GM12878 (cell line): ENCODE measurements around the gene PLTP. TPM values are rescaled to one million over a fixed set of nuclear protein-coding genes. Genes with fewer than 3 reads are reported as not detected.

Experiments used
- ATAC-seq: fragments of 200-7000 bp; cut with Tn5 transposase; 3 replicates; pipeline ENCODE4 v1.9.1; 2020; ENCODE audit warnings: mild to moderate bottlenecking, moderate library complexity
- BruUV-seq: library from RNA; stranded (reverse); fragments of 400-500 nt; replicated peaks from 2 replicates; lab custom pipeline; 2021; lab: Mats Ljungman, UMichigan
- CTCF ChIA-PET: fragments of 300-600 bp; sonication (Branson Sonifier 250); formaldehyde crosslinking; extraction: SDS; loops from one replicate; lab custom pipeline; 2021; ENCODE audit warnings: inconsistent platforms; lab: Yijun Ruan, JAX
- POLR2A ChIA-PET: fragments of 350-600 bp; formaldehyde crosslinking; extraction: SDS; loops from one replicate; lab custom pipeline; 2021; ENCODE audit warnings: inconsistent platforms; lab: Charles Lee
- RAD21 ChIA-PET: fragments of 300-600 bp; sonication (Branson Sonifier 250); formaldehyde crosslinking; loops from one replicate; lab custom pipeline; 2023; ENCODE audit warnings: antibody characterized with exemption; ENCODE audit not compliant: unreplicated experiment; lab: Charles Lee
- SMC1A ChIA-PET: fragments of 300-600 bp; sonication (Branson Sonifier 250); formaldehyde crosslinking; loops from one replicate; lab custom pipeline; 2023; ENCODE audit not compliant: unreplicated experiment, uncharacterized antibody; lab: Charles Lee
- DNase-seq: peaks from one replicate; pipeline ENCODE4 v3.0.0-alpha.2; 2011; ENCODE audit warnings: low read depth, low spot score
- FAIRE-seq: peaks from 3 replicates; lab custom pipeline; 2011; peaks lifted over from hg19 to GRCh38; lab: Jason Lieb, UNC
- H2AFZ ChIP-seq: 2 replicates; pipeline ENCODE4 v1.6.0; 2011; ENCODE audit warnings: low read depth, low read length, control low read depth; ENCODE audit not compliant: control insufficient read depth
- H3K27ac ChIP-seq: 2 replicates; pipeline ENCODE4 v1.5.1; 2011; ENCODE audit warnings: control low read depth; ENCODE audit not compliant: control insufficient read depth, insufficient read depth
- H3K27me3 ChIP-seq, 2 experiments: replicated peaks in 1 of 2; 2 replicates each; pipeline versions ENCODE4 v1.6.0 to v1.6.1; 2011; ENCODE audit warnings: low read length in 1 of 2; ENCODE audit not compliant: control insufficient read depth in 2 of 2, insufficient read depth in 2 of 2
- H3K36me3 ChIP-seq, 2 experiments: 2 replicates each; pipeline ENCODE4 v1.5.1; 2011; ENCODE audit warnings: low read length in 1 of 2; ENCODE audit not compliant: control insufficient read depth in 2 of 2, insufficient read depth in 2 of 2
- H3K4me1 ChIP-seq: 2 replicates; pipeline ENCODE4 v1.6.1; 2011; ENCODE audit warnings: mild to moderate bottlenecking, low read length, moderate library complexity, mixed read lengths; ENCODE audit not compliant: control insufficient read depth, insufficient read depth
- H3K4me2 ChIP-seq: 2 replicates; pipeline ENCODE4 v1.6.0; 2011; ENCODE audit warnings: control low read depth; ENCODE audit not compliant: control insufficient read depth, insufficient read depth
- H3K4me3 ChIP-seq: fragments of 200-600 bp; sonication (generic); 2 replicates; pipeline ENCODE4 v1.5.1; 2016
- H3K79me2 ChIP-seq: 2 replicates; pipeline ENCODE4 v1.6.0; 2011; ENCODE audit warnings: low read length; ENCODE audit not compliant: control insufficient read depth, insufficient read depth
- H3K9ac ChIP-seq: 2 replicates; pipeline ENCODE4 v1.8.0; 2011; ENCODE audit warnings: low read length, control low read depth, mixed read lengths; ENCODE audit not compliant: control insufficient read depth, insufficient read depth
- H3K9me3 ChIP-seq: replicated peaks from 3 replicates; pipeline ENCODE4 v1.5.1; 2011; ENCODE audit warnings: mild to moderate bottlenecking, low read length; ENCODE audit not compliant: control insufficient read depth, insufficient read depth
- H4K20me1 ChIP-seq: 2 replicates; pipeline ENCODE4 v1.6.0; 2011; ENCODE audit not compliant: control insufficient read depth, insufficient read depth
- BRCA1 ChIP-seq: IDR thresholded peaks from 2 replicates; pipeline ENCODE4 v1.6.1; 2011; ENCODE audit warnings: low read depth, low read length, improper control_type of control experiment
- CUX1 ChIP-seq: IDR thresholded peaks from 2 replicates; pipeline ENCODE4 v1.6.1; 2012; ENCODE audit warnings: improper control_type of control experiment, low read depth, low read length; ENCODE audit not compliant: insufficient replicate concordance
- HCFC1 ChIP-seq: fragments of 150-350 bp; IDR thresholded peaks from 2 replicates; pipeline ENCODE4 v1.6.1; 2014; ENCODE audit warnings: low read length
- IRF5 ChIP-seq: fragments of 450-650 bp; IDR thresholded peaks from 2 replicates; pipeline ENCODE4 v1.6.1; 2017; ENCODE audit warnings: borderline replicate concordance
- MEF2B ChIP-seq: fragments of 450-650 bp; IDR thresholded peaks from 2 replicates; pipeline ENCODE4 v1.6.1; 2018; ENCODE audit warnings: mild to moderate bottlenecking, moderate library complexity; ENCODE audit not compliant: partially characterized antibody, poor library complexity, severe bottlenecking
- MTA3 ChIP-seq: IDR thresholded peaks from 2 replicates; pipeline ENCODE4 v1.6.1; 2012; ENCODE audit warnings: low read length, inconsistent platforms, borderline replicate concordance
- PAX5 ChIP-seq: IDR thresholded peaks from 2 replicates; pipeline ENCODE4 v1.6.1; 2011; ENCODE audit warnings: low read depth, low read length, borderline replicate concordance
- SMAD5 ChIP-seq: IDR thresholded peaks from 2 replicates; pipeline ENCODE4 v1.6.1; 2016; ENCODE audit warnings: antibody characterized with exemption, low read depth
- in situ Hi-C: fragments of 300-500 bp; cut with MboI; formaldehyde crosslinking; loops from 9 replicates; pipeline ENCODE4 v1.14.3; 2018; ENCODE audit warnings: mixed read lengths
- intact Hi-C: fragments of 100-400 bp; cut with micrococcal nuclease; formaldehyde crosslinking; loops from one replicate; pipeline ENCODE4 v1.14.2; 2022; ENCODE audit not compliant: unreplicated experiment
- polyA plus RNA-seq, 11 experiments: library from polyadenylated mRNA; depleted of rRNA in 4 of 11; unstranded in 6 of 11; stranded (reverse) in 5 of 11; fragments of >200 nt; fragmentation: Nextera tagmentation in 4 of 11; fragmentation: Illumina TruSeq in 1 of 11; extraction: Ambion mirVana in 4 of 11; extraction: Trizol in 1 of 11; gene quantifications; 1 replicate in 1 of 11; 2 replicates in 10 of 11; pipeline versions ENCODE4 v1.2.1 to v1.2.3, GENCODE V29; 2011 to 2016; ENCODE audit warnings: inconsistent platforms in 2 of 11, missing spikeins in 2 of 11, low read depth in 1 of 11
- total RNA-seq, 4 experiments: library from RNA; depleted of rRNA in 3 of 4; stranded (reverse); fragments of >200 nt in 3 of 4; fragmentation: Illumina TruSeq in 1 of 4; extraction: Trizol in 1 of 4; gene quantifications; 2 replicates each; pipeline versions ENCODE4 v1.2.1 to v1.2.3, GENCODE V29; 2013 to 2021
- TF ChIP-seq, protein P1 (sequence below): IDR thresholded peaks from 2 replicates; pipeline ENCODE4 v1.6.1; 2012; ENCODE audit warnings: mild to moderate bottlenecking, low read depth, low read length
- TF ChIP-seq, protein P2 (sequence below): IDR thresholded peaks from 2 replicates; pipeline ENCODE4 v1.6.1; 2012; ENCODE audit warnings: low read depth, low read length, improper control_type of control experiment

Gene PLTP
- total and polyA plus RNA-seq, 10 of the 15 experiments (the other 5 are each of a cell fraction or from before 2014, with no cell fraction given), result 1.6 to 17.0 (median 7.6) TPM

DNA sequence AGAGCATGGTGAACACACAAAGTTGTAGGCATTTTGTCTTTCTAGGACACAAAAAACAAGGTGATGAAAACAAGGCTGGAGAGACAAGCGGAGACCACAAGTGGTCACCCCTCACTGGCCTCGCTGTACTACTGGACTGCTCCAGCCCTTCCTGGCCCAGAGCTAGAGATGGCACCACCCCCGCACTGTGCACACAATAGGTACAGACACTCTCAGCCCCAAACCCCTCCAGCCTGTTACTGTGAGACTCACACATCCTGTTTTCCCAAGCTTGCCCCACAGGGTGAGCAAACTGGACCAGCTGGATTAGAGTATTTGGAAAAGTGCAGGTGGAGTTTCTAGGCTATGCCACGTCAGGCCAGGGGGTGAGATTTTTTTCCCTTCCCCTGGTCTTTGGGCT lies 39.3 kb downstream of the PLTP start (continued):
- TF ChIP-seq, protein P1, sequence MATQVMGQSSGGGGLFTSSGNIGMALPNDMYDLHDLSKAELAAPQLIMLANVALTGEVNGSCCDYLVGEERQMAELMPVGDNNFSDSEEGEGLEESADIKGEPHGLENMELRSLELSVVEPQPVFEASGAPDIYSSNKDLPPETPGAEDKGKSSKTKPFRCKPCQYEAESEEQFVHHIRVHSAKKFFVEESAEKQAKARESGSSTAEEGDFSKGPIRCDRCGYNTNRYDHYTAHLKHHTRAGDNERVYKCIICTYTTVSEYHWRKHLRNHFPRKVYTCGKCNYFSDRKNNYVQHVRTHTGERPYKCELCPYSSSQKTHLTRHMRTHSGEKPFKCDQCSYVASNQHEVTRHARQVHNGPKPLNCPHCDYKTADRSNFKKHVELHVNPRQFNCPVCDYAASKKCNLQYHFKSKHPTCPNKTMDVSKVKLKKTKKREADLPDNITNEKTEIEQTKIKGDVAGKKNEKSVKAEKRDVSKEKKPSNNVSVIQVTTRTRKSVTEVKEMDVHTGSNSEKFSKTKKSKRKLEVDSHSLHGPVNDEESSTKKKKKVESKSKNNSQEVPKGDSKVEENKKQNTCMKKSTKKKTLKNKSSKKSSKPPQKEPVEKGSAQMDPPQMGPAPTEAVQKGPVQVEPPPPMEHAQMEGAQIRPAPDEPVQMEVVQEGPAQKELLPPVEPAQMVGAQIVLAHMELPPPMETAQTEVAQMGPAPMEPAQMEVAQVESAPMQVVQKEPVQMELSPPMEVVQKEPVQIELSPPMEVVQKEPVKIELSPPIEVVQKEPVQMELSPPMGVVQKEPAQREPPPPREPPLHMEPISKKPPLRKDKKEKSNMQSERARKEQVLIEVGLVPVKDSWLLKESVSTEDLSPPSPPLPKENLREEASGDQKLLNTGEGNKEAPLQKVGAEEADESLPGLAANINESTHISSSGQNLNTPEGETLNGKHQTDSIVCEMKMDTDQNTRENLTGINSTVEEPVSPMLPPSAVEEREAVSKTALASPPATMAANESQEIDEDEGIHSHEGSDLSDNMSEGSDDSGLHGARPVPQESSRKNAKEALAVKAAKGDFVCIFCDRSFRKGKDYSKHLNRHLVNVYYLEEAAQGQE, result no peak
- TF ChIP-seq MEF2B, result no peak
- TF ChIP-seq, protein P2, sequence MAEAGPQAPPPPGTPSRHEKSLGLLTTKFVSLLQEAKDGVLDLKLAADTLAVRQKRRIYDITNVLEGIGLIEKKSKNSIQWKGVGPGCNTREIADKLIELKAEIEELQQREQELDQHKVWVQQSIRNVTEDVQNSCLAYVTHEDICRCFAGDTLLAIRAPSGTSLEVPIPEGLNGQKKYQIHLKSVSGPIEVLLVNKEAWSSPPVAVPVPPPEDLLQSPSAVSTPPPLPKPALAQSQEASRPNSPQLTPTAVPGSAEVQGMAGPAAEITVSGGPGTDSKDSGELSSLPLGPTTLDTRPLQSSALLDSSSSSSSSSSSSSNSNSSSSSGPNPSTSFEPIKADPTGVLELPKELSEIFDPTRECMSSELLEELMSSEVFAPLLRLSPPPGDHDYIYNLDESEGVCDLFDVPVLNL, result no peak

- Histone ChIP-seq H3K36me3 (no peaks in the 10 kb centered on the region; a peak in 1 of 4 replicates), H3K27ac (no peak overlapping the region), H3K9ac (no peak overlapping the region), H3K9me3 (no peaks in the 10 kb centered on the region), H3K4me3 (no peak overlapping the region), H4K20me1 (no peaks in the 10 kb centered on the region), H3K4me1 (no peaks in the 10 kb centered on the region), H3K79me2 (no peaks in the 10 kb centered on the region), H3K27me3 (no peaks in the 10 kb centered on the region), H2AFZ (no peak overlapping the region), H3K4me2 (no peak overlapping the region)
- in situ Hi-C loops, result no loop called here
- RAD21 ChIA-PET, result no interaction called here
- SMC1A ChIA-PET, result interaction anchor here (0.7 to 1.4 kb wide), 2 partner anchors 10 to 1639 kb away, joined by 3 to 5 read pairs; no protein-coding TSS in a partner anchor
- ATAC-seq (no peak), DNase-seq (no peak), FAIRE-seq (no peak)
- BruUV-seq, result no TSS peak
- POLR2A ChIA-PET, result no interaction called here
- CTCF ChIA-PET, result interaction anchor here (1.4 kb wide), 1 partner anchor 13 kb away, joined by 3 read pairs; the partner anchor contains the start of gene ZSWIM1
- intact Hi-C loops, result no loop called here
- no peak for TF ChIP-seq BRCA1
- no peak for TF ChIP-seq MTA3
- no peak for TF ChIP-seq CUX1
- no peak for TF ChIP-seq HCFC1
- TF ChIP-seq PAX5, result no peak
- no peak for TF ChIP-seq IRF5
- TF ChIP-seq SMAD5, result no peak
Measured at GRCh38 chr20:45867819-45868176, 44.2 kb downstream of the PLTP start.
